Measurements from ENCODE around the gene TJAP1.
A peak's percentile ranks its signal among the peaks of the same experiment; 100 is the strongest.

Gene TJAP1

DNA sequence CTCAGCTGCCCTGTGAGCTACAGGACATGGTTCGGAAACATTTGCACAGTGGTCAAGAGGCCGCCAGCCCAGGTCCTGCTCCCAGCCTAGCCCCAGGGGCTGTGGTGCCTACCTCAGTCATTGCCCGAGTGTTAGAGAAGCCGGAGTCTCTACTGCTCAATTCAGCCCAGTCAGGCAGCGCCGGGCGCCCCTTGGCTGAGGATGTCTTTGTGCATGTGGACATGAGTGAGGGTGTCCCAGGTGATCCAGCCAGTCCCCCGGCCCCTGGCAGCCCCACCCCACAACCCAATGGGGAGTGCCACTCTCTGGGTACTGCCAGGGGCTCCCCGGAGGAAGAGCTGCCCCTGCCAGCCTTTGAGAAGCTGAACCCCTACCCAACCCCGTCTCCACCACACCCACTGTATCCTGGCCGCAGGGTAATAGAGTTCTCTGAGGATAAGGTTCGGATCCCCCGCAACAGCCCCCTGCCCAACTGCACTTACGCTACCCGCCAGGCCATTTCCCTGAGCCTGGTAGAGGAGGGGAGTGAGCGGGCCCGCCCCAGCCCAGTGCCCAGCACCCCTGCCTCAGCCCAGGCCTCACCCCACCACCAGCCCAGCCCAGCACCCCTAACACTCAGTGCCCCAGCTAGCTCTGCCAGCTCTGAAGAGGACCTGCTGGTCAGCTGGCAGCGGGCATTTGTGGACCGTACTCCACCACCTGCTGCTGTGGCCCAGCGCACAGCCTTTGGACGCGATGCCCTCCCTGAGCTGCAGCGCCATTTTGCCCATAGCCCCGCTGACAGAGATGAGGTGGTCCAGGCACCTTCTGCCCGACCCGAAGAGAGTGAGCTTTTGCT is 27.6 kb downstream of the TJAP1 start:
- Histone ChIP-seq H3K4me3 (no peak overlapping the region), H3K27ac (no peak overlapping the region)
- no peak for DNase-seq (ENCODE audit: low spot score)
- TF ChIP-seq, protein P1, sequence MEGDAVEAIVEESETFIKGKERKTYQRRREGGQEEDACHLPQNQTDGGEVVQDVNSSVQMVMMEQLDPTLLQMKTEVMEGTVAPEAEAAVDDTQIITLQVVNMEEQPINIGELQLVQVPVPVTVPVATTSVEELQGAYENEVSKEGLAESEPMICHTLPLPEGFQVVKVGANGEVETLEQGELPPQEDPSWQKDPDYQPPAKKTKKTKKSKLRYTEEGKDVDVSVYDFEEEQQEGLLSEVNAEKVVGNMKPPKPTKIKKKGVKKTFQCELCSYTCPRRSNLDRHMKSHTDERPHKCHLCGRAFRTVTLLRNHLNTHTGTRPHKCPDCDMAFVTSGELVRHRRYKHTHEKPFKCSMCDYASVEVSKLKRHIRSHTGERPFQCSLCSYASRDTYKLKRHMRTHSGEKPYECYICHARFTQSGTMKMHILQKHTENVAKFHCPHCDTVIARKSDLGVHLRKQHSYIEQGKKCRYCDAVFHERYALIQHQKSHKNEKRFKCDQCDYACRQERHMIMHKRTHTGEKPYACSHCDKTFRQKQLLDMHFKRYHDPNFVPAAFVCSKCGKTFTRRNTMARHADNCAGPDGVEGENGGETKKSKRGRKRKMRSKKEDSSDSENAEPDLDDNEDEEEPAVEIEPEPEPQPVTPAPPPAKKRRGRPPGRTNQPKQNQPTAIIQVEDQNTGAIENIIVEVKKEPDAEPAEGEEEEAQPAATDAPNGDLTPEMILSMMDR (IDR thresholded peaks at IDR 0.05) = no peak

DNA sequence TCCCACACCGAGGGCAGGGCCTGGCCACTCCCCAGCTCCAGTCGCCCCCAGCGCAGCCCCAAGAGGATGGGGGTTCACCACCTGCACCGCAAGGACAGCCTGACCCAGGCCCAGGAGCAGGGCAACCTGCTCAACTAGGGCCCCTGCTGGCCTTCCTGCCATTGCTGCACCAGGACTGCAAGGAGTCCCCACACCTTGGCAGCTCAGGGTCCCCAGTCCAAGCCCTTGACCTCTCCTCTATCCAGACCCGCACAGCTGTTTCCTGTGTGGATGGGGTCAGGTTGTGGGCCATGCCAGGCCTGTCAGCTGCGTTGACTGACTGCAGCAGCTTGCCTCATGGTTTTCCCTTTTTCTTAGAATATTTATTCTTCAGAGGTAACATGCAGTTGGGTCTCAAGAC is 28.3 kb downstream of the TJAP1 start:
- Histone ChIP-seq H3K4me3 (no peak overlapping the region), H3K27ac (no peak overlapping the region)
- TF ChIP-seq, protein P1 (IDR thresholded peaks at IDR 0.05) = no peak
- DNase-seq (ENCODE audit: low spot score) = no peak

DNA sequence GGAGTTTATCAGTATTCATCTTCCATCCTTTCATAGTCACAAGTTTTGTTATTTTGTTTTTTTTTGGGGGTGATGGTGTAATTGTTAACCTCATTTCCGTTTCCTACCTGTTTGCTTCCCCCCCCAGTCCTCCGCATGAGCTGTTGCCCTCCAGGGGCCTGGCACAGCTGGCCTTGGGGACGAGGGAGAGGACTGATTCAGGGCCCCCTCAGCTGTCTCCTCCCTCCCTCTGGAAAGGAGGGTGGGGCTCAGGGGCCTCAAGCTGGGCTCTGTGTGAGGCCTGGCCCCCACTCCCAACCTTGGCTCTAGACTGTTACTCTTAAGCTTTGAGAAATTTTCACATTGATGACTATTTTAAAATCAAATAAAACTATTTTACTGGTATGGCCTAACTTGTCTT is 28.8 kb downstream of the TJAP1 start:
- Histone ChIP-seq H3K27ac (no peak overlapping the region), H3K4me3 (no peak overlapping the region)
- TF ChIP-seq, protein P1 (IDR thresholded peaks at IDR 0.05) = no peak
- DNase-seq (ENCODE audit: low spot score) = no peak

DNA sequence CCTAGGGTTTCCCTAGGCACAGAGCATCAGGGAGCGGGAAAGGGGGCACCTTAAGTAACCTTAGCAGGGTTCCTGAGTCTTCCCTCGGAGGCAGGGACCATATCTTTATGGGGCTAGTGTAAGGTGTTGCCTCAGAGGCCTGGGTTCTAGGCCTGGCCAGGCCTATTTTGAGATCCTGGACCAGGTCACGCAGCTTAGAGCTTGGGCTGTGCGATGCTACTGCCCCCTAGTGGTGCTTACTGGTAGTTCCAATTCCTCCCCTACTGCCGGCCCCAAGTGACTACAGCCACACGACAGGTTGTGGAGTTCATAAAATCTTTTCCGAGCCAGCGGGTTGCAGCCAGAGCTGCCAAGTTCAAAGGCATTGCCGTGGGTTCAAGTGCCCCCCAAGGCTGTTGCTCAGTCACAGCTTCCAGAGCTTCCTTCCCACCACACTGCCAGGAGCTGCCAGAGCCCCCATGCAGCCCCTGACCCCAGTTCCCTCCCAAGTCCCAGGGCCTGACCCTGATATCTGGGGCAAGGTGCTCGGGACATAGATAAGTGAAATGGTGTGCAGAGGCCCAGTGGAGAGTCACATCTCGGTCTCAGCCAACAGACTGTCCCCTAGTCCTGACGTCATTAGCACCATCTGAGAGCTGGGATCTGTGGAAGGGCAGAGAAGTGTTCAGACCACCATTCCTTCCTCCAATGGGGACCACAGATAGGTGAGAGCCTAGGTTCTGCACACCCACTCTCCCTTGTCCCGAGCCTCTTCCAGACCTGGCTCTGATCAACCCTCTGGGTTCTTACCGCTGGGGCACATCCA is 29.5 kb downstream of the TJAP1 start:
- TF ChIP-seq, protein P1 (IDR thresholded peaks at IDR 0.05) = peak; percentile 98
- DNase-seq (ENCODE audit: low spot score) = no peak
- Histone ChIP-seq H3K4me3 (no peak overlapping the region), H3K27ac (no peak overlapping the region)

DNA sequence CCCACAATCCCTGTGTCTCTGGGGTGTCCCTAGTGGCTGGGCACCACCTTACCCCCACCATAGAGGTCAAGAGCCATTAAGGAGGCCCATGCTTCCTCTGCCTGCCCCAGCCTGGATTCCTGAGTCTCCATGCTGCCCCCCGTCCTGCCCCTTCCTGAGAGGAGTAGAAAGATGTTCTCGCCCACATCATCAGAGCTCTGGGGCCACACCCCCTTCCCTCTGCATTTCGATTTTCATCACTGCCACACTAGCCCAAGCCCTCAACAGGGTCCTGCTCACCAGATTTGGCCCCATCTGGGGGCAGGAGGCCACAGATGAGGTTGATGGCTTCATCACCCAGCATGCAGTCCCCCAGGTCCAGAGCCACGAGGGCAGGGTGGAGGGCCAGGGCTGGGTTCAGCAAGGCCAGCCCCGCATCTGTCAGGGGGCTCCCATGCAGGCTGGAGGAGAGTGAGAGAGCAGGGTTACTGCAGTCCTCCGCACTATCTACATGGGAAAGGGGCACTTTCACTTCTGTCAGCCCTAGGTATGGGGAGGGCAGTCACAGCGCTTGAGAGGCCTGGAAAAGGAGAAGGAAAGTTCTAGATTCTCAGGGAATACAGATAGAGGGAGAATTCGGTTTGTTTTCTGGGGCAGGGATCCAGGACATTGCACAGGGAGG is 31.2 kb downstream of the TJAP1 start:
- no peak for DNase-seq (ENCODE audit: low spot score)
- peak overlapping the region; percentile 97 for H3K4me3 ChIP-seq
- TF ChIP-seq, protein P1 (IDR thresholded peaks at IDR 0.05) = no peak

DNA sequence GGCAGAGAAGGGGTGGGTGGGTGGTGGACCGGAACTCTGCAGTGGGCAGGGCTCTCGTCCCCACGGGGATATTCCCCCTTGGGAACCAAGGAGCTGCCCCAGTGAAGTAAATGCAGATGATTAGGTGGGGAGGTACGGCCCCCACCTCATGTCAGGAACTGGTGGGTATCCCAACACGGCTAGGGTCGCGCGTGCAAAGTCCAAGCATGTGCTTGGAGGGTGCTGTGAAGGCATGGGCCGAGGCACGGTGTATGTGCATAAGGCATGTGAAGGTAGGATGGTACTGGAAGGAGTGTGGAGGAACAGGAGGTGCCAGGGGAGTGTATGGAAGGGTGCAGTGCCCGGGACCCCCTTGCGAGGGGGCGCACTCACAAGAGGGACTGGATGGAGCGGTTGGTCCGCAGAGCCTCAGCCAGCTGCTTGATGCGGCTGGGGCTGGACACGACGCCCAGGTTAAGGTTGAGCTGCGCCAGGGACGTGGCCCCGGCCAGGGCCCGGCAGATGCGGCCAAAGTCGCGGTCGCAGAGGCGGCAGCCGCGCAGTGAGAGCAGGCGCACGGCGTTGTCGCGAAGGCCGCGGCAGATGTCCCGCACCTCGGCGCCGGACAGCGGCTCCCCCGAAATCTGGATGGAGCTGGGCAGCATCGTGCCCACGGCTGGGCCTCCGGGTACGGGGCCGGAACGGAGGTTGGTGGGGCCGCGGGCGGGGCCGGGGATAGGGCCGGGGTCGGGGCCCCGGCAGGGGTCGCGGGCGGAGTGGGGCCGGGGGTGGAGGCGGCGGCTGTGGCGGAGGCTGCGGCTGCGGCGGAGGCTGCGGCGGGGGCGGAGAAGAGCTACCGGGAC is 32.0 kb downstream of the TJAP1 start:
- no peak for DNase-seq (ENCODE audit: low spot score)

More for the DNA sequence above, 31.2 kb downstream of the TJAP1 start:
- peak overlapping the region in 1 of 2 donors; percentile 26 for H3K27ac ChIP-seq

More for the DNA sequence above, 32.0 kb downstream of the TJAP1 start:
- Histone ChIP-seq H3K4me3 (peak overlapping the region; percentile 97), H3K27ac (peak overlapping the region; percentile 22 to 77)
- TF ChIP-seq, protein P1 (IDR thresholded peaks at IDR 0.05) = no peak

Measured in coronary artery (tissue), 2 donors.